Stomach (tissue), 9 donors: ENCODE data around the gene ENDOG. TPM values are rescaled to one million over a fixed set of nuclear protein-coding genes. Genes with fewer than 3 reads are reported as not detected.

Source experiments
- DNase-seq, 2 donors: peaks; one replicate each; pipeline versions ENCODE4 v3.0.0 to v3.0.0-alpha.2; 2013 to 2019
- H3K27ac ChIP-seq, 5 donors: fragments of 200-600 bp in 4 of 5; sonication (generic) in 4 of 5; one replicate each; pipeline ENCODE4 v1.5.1; 2013 to 2019; ENCODE audit warnings: mild to moderate bottlenecking in 1 of 5, moderate library complexity in 1 of 5
- H3K27me3 ChIP-seq, 3 donors: fragments of 200-600 bp; sonication (generic); one replicate each; pipeline ENCODE4 v1.5.1; 2017 to 2019; ENCODE audit warnings: mixed run types in 1 of 3
- H3K36me3 ChIP-seq, 4 donors: fragments of 200-600 bp; sonication (generic); 1 replicate in 3 of 4; 2 replicates in 1 of 4; pipeline ENCODE4 v1.5.1; 2016 to 2019
- H3K4me1 ChIP-seq, 4 donors: fragments of 200-600 bp; sonication (generic); one replicate each; pipeline ENCODE4 v1.5.1; 2016 to 2019
- H3K4me3 ChIP-seq, 4 donors: fragments of 200-600 bp; sonication (generic) in 3 of 4; one replicate each; pipeline ENCODE4 v1.5.1; 2016 to 2019; ENCODE audit warnings: mild to moderate bottlenecking in 1 of 4
- H3K9me3 ChIP-seq, 4 donors: fragments of 200-600 bp; sonication (generic); one replicate each; pipeline ENCODE4 v1.5.1; 2016 to 2019
- CTCF ChIP-seq, 7 experiments: fragments of 450-650 bp in 4 of 7; fragments of 200-600 bp in 3 of 7; sonication (generic) in 3 of 7; IDR thresholded peaks; one replicate each; pipeline ENCODE4 v1.5.1; 2016 to 2019; ENCODE audit warnings: antibody characterized with exemption in 7 of 7, control low read depth in 2 of 7, mild to moderate bottlenecking in 1 of 7
- EP300 ChIP-seq: sonication (generic); formaldehyde crosslinking; IDR thresholded peaks from one replicate; pipeline ENCODE4 v1.6.1; 2017; ENCODE audit warnings: antibody characterized with exemption
- POLR2A ChIP-seq, 4 donors: fragments of 450-650 bp; IDR thresholded peaks; one replicate each; pipeline ENCODE4 v1.6.1; 2016; ENCODE audit warnings: antibody characterized with exemption in 4 of 4, control low read depth in 2 of 4, mild to moderate bottlenecking in 1 of 4, moderate library complexity in 1 of 4
- POLR2AphosphoS5 ChIP-seq, 3 donors: sonication (generic); formaldehyde crosslinking; IDR thresholded peaks; one replicate each; pipeline ENCODE4 v1.6.1; 2016; ENCODE audit warnings: antibody characterized with exemption in 3 of 3
- WGBS, 5 donors: extraction: QIAGEN DNeasy Blood & Tissue Kit in 3 of 5; methylation state at CpG; one replicate each; pipeline versions ENCODE4 v1.1.5 to v1.1.7; 2013 to 2018; 5-methylcytosine and 5-hydroxymethylcytosine counted together
- intact Hi-C: fragments of 100-400 bp; cut with DNase I; formaldehyde crosslinking; loops from one replicate; pipeline ENCODE4 v1.15.1; 2023; ENCODE audit warnings: low total_unique reads
- polyA plus RNA-seq, 3 donors: library from polyadenylated mRNA; stranded (reverse); fragments of 200-250 nt; gene quantifications; one replicate each; pipeline ENCODE4 v1.2.3, GENCODE V29; 2013
- total RNA-seq, 5 donors: library from RNA; depleted of rRNA; stranded (reverse); fragments of >200 nt; gene quantifications; one replicate each; pipeline versions ENCODE4 v1.1.0 to v1.2.3, GENCODE V29; 2014 to 2016
- donor health status: healthy with polysubstance abuse.
- donor health status: Bipolar disorder and iron deficiency.
- donor health status: healthy.

ENDOG gene
- total and polyA plus RNA-seq, 8 donors = 5.0 to 186 (median 31.5) TPM

DNA sequence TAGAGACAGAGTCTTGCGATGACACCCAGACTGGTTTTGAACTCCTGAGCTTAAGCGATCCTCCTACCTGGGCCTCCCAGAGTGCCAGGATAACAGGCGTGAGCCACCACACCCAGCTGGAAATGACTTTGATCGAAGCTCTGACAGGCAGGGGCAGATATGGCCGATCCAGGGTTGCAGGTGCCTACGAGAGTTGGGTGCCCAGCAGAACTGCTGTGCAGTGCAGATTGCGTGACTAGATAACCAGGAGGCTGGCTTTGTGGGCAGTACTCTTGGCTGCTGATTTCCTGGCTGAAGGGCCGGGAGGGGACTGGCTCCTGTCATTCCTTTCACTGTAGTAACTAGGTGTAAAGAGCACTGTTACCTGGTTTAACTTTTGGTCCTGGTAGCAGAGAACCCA, 19.4 kb upstream of the ENDOG start:
- intact Hi-C loops = no loop called here
- Histone ChIP-seq H3K36me3 (peaks cover 32 to 98% (median 96%) of the 10 kb centered on the region in 4 donors), H3K4me1 (peaks cover 0 to 3% (median 0%) of the 10 kb centered on the region in 4 donors), H3K9me3 (no peaks in the 10 kb centered on the region), H3K27ac (no peak overlapping the region), H3K4me3 (no peak overlapping the region), H3K27me3 (no peaks in the 10 kb centered on the region)
- TF ChIP-seq CTCF (IDR thresholded peaks at IDR 0.05) = no peak
- no peak for DNase-seq
- WGBS, 5 donors = 75 to 88% (median 87%) methylated on average over 8 of the region's 8 CpGs

DNA sequence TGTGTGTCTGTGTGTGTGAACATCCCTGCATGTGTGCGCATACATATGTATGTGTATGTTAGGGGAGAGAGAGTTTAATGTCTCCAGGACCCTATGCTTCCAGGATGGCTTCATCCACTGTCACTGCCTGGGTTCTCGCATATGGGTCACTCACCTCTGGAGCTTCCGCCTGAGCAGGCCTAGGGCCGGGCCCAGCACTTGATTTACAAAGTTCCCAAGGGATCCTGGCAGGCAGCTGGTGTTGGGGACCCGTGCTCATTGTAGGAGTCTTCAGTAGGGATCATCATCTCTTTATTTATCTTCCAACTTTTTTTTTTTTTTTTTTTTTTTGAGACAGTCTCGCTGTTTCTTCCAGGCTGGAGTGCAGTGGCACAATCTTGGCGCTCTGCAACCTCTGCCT, 18.2 kb upstream of the ENDOG start:
- H3K27me3 ChIP-seq = no peaks in the 10 kb centered on the region
- H3K9me3 ChIP-seq = no peaks in the 10 kb centered on the region
- WGBS, 5 donors = 89 to 96% (median 93%) methylated on average over 7 of the region's 7 CpGs
- intact Hi-C loops = no loop called here
- H3K4me3 ChIP-seq = no peak overlapping the region
- H3K4me1 ChIP-seq = no peaks in the 10 kb centered on the region
- H3K27ac ChIP-seq = no peak overlapping the region
- DNase-seq = no peak
- H3K36me3 ChIP-seq = peaks cover 31 to 98% (median 96%) of the 10 kb centered on the region in 4 donors
- no peak for TF ChIP-seq CTCF (IDR thresholded peaks at IDR 0.05)
- TF ChIP-seq POLR2AphosphoS5 (IDR thresholded peaks at IDR 0.05) = no peak
- TF ChIP-seq POLR2A (IDR thresholded peaks at IDR 0.05) = no peak
- no peak for TF ChIP-seq EP300

- H3K36me3 ChIP-seq = peaks cover 42 to 100% (median 98%) of the 10 kb centered on the region in 4 donors
- no peaks in the 10 kb centered on the region for H3K9me3 ChIP-seq
- H3K27me3 ChIP-seq = no peaks in the 10 kb centered on the region
- H3K4me3 ChIP-seq = no peak overlapping the region
- intact Hi-C loops = no loop called here
- no peaks in the 10 kb centered on the region for H3K4me1 ChIP-seq
- no peak for DNase-seq
- 83 to 91% (median 88%) methylated on average over 4 of the region's 4 CpGs for WGBS, 5 donors
- TF ChIP-seq POLR2AphosphoS5 (IDR thresholded peaks at IDR 0.05) (no peak), CTCF (IDR thresholded peaks at IDR 0.05) (no peak), POLR2A (IDR thresholded peaks at IDR 0.05) (no peak), EP300 (no peak)
- no peak overlapping the region for H3K27ac ChIP-seq
Observed at GRCh38 chr9:128802482-128802881, 15.8 kb upstream of the ENDOG start.

DNA sequence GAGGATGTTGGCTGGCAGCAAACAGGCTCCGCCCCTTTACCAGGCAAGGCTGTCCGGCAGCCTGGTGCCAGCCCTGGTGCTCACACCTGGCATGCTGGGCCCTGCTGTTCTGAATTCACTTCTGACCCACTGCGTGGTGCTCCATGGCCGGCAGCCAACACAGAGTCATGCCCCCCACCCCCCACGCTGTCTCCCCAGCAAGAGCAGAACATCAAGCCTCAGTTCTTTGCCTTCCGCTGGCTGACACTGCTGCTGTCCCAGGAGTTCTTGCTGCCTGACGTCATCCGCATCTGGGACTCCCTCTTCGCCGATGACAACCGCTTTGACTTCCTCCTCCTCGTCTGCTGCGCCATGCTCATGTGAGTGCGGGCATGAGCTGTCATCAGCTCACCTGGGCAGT, 12.6 kb upstream of the ENDOG start:
- peaks cover 38 to 91% (median 89%) of the 10 kb centered on the region in 4 donors for H3K36me3 ChIP-seq
- WGBS, 5 donors = 79 to 94% (median 91%) methylated on average over 6 to 14 of the region's 14 CpGs
- intact Hi-C loops = no loop called here

More for the DNA sequence above, 12.6 kb upstream of the ENDOG start:
- Histone ChIP-seq H3K9me3 (no peaks in the 10 kb centered on the region), H3K27ac (no peak overlapping the region), H3K27me3 (no peaks in the 10 kb centered on the region), H3K4me1 (no peaks in the 10 kb centered on the region), H3K4me3 (no peak overlapping the region)
- no peak for TF ChIP-seq EP300
- TF ChIP-seq POLR2A (IDR thresholded peaks at IDR 0.05) = no peak
- no peak for TF ChIP-seq POLR2AphosphoS5 (IDR thresholded peaks at IDR 0.05)
- TF ChIP-seq CTCF (IDR thresholded peaks at IDR 0.05) = no peak
- DNase-seq = no peak
